ENCODE results near the gene ITGB5. TPM values are rescaled to one million over a fixed set of nuclear protein-coding genes. Genes with fewer than 3 reads are reported as not detected.

ITGB5 gene
- total RNA-seq, 1 experiment from 2014 or later, result 225 TPM

DNA sequence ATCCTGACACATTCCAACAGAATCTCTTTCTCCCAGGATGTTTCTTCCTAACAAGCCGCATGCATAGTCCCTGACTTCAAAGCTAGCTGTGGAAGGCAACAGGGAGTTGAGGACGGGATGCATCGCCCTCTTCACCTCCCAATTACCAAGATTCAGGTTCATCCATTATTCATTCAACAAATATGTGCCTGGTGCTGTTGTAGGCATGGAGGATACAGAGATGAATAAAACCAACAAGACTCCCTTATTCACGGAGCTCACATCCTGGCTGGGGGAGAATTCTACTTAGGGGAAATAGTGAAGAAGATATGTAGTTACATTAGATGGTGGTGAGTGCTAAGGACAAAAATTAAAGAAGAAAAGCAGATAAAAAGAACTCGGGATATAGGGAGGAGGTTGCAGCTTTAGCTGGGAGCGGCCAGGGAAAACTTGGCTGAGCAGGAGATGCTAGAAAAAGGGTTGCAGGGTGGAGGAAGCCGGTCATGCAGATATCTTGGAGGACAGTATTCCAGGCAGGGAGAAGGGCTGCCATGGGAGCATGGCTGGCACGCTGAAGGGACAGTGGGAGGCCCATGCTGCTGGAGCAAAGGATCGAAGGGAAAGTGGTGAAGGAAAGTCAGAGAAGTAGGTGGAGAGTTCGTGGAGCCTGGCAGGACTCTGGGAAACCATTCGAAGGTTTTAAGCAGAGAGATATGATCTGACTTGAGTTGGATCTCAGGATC is 5.0 kb downstream of the ITGB5 start:
- TF ChIP-seq, protein P1, sequence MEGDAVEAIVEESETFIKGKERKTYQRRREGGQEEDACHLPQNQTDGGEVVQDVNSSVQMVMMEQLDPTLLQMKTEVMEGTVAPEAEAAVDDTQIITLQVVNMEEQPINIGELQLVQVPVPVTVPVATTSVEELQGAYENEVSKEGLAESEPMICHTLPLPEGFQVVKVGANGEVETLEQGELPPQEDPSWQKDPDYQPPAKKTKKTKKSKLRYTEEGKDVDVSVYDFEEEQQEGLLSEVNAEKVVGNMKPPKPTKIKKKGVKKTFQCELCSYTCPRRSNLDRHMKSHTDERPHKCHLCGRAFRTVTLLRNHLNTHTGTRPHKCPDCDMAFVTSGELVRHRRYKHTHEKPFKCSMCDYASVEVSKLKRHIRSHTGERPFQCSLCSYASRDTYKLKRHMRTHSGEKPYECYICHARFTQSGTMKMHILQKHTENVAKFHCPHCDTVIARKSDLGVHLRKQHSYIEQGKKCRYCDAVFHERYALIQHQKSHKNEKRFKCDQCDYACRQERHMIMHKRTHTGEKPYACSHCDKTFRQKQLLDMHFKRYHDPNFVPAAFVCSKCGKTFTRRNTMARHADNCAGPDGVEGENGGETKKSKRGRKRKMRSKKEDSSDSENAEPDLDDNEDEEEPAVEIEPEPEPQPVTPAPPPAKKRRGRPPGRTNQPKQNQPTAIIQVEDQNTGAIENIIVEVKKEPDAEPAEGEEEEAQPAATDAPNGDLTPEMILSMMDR (IDR thresholded peaks at IDR 0.05; ENCODE audit: unreplicated experiment), result no peak
- H3K36me3 Mint-ChIP-seq (ENCODE audit: insufficient read depth, unreplicated experiment), result peaks cover 41% of the 10 kb centered on the region
- no peaks in the 10 kb centered on the region for H3K9me3 Mint-ChIP-seq (ENCODE audit: low read depth, unreplicated experiment)
- no TSS peak for BruUV-seq (replicated peaks)
- CTCF ChIA-PET, result no interaction called here
- no peak overlapping the region for H3K4me3 Mint-ChIP-seq (ENCODE audit: low read depth, unreplicated experiment)
- H3K27me3 Mint-ChIP-seq (ENCODE audit: unreplicated experiment), result no peaks in the 10 kb centered on the region
- intact Hi-C loops (cut with micrococcal nuclease; ENCODE audit: unreplicated experiment), result no loop called here
- peaks cover 60% of the 10 kb centered on the region for H3K4me1 Mint-ChIP-seq (ENCODE audit: low read depth, unreplicated experiment)
- no peak for DNase-seq
- no peak overlapping the region for H3K27ac Mint-ChIP-seq (ENCODE audit: unreplicated experiment)

DNA sequence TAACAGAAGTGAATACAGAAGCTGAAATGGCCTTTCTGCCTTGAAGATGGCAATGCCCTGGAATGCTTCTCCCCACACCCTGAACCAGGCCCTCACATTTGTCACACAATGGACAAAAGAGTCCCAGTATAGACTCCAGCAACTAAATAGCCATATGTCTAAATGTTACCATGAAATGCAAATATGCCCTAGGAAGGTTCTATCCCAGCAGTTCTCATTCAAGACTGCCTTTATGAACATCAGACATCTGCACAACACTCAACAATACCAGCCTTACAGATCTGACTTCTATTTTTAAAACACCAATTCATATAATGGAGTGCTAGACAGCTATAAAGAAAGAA is 7.9 kb downstream of the ITGB5 start:
- H3K4me3 Mint-ChIP-seq (ENCODE audit: low read depth, unreplicated experiment), result peak overlapping the region; percentile 29
- H3K4me1 Mint-ChIP-seq (ENCODE audit: low read depth, unreplicated experiment), result peaks cover 75% of the 10 kb centered on the region
- peaks cover 13% of the 10 kb centered on the region for H3K36me3 Mint-ChIP-seq (ENCODE audit: insufficient read depth, unreplicated experiment)
- CTCF ChIA-PET, result no interaction called here
- H3K27me3 Mint-ChIP-seq (ENCODE audit: unreplicated experiment), result no peaks in the 10 kb centered on the region
- peak overlapping the region; percentile 83 for H3K27ac Mint-ChIP-seq (ENCODE audit: unreplicated experiment)
- intact Hi-C loops (cut with micrococcal nuclease; ENCODE audit: unreplicated experiment), result loop anchor here (2.0 kb wide), 1 partner anchor 43 kb away; no protein-coding TSS in a partner anchor
- BruUV-seq (replicated peaks), result no TSS peak
- H3K9me3 Mint-ChIP-seq (ENCODE audit: low read depth, unreplicated experiment), result no peaks in the 10 kb centered on the region
- DNase-seq, result no peak
- TF ChIP-seq, protein P1 (IDR thresholded peaks at IDR 0.05; ENCODE audit: unreplicated experiment), result no peak

DNA sequence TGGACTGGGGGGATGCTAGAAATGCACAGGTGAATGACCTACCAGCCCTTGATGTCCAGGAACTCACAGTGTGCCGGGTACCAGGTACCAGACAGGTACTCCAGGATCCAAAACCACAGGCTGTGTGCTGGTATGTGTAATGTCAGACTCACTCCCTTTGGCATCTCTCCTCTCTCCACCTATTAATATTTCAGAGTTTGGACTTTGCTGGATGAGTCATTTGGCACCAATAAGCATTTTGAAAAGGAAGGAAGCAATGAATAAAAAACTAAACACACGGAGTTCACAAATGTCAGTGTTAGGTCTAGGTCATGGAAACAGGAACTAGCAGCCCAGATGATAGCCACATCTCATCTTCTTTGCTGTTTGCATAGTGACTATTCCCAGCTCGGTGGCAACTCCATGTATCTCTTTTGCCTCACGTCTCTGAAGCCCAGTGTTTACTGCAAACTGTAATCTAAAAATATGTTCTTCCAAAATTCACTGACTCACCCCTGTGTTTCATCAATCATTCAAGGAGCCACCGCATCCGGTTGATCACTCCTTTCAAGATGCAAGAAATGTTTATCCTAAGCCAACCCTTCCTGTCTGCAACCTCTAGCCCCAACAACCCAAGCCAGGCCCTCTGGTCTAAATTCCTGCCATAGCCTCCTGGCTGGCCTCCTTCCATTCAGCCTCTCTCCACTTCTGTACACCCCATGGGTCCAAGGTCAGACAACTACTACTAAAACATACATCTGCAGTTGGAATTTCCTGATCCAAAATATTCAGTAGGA is 8.4 kb downstream of the ITGB5 start:
- Mint-ChIP-seq H3K36me3 (ENCODE audit: insufficient read depth, unreplicated experiment) (peaks cover 10% of the 10 kb centered on the region), H3K4me3 (ENCODE audit: low read depth, unreplicated experiment) (peak overlapping the region; percentile 29), H3K9me3 (ENCODE audit: low read depth, unreplicated experiment) (no peaks in the 10 kb centered on the region), H3K27ac (ENCODE audit: unreplicated experiment) (peak overlapping the region; percentile 83), H3K27me3 (ENCODE audit: unreplicated experiment) (no peaks in the 10 kb centered on the region), H3K4me1 (ENCODE audit: low read depth, unreplicated experiment) (peaks cover 69% of the 10 kb centered on the region)
- TF ChIP-seq, protein P1 (IDR thresholded peaks at IDR 0.05; ENCODE audit: unreplicated experiment), result no peak
- BruUV-seq (replicated peaks), result no TSS peak
- CTCF ChIA-PET, result interaction anchor here (1.3 kb wide), 1 partner anchor 8 kb away, joined by 3 read pairs; the partner anchor contains the start of gene ITGB5
- DNase-seq, result peak; percentile 72
- intact Hi-C loops (cut with micrococcal nuclease; ENCODE audit: unreplicated experiment), result loop anchor here (1.0 to 2.0 kb wide), 2 partner anchors 18 to 42 kb away; no protein-coding TSS in a partner anchor

DNA sequence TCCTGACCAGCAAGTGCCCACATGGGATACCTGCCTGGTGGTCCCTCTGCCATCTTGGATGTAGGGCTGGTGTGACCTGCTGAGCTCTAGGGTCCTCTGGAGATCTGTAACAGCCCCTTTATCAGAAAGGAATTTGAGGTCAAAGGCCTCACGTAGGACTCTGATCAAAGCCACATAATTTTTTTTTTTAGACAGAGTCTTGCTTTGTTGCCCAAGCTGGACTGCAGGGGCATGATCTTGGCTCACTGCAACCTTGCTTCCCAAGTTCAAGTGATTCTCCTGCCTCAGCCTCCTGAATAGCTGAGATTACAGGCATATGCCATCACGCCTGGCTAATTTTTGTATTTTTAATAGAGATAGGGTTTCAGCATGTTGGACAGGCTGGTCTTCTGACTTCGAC is 9.5 kb downstream of the ITGB5 start:
- H3K4me1 Mint-ChIP-seq (ENCODE audit: low read depth, unreplicated experiment), result peaks cover 62% of the 10 kb centered on the region
- BruUV-seq (replicated peaks), result no TSS peak
- no peak for DNase-seq
- H3K27me3 Mint-ChIP-seq (ENCODE audit: unreplicated experiment), result no peaks in the 10 kb centered on the region
- TF ChIP-seq, protein P1 (IDR thresholded peaks at IDR 0.05; ENCODE audit: unreplicated experiment), result no peak
- CTCF ChIA-PET, result interaction anchor here (0.6 to 1.3 kb wide), 3 partner anchors 9 to 99 kb away, joined by 3 to 4 read pairs (median 3); partner anchors contain the start of gene ITGB5
- peaks cover 18% of the 10 kb centered on the region for H3K36me3 Mint-ChIP-seq (ENCODE audit: insufficient read depth, unreplicated experiment)
- no peak overlapping the region for H3K27ac Mint-ChIP-seq (ENCODE audit: unreplicated experiment)
- H3K9me3 Mint-ChIP-seq (ENCODE audit: low read depth, unreplicated experiment), result no peaks in the 10 kb centered on the region
- H3K4me3 Mint-ChIP-seq (ENCODE audit: low read depth, unreplicated experiment), result no peak overlapping the region
- intact Hi-C loops (cut with micrococcal nuclease; ENCODE audit: unreplicated experiment), result loop anchor here (1.0 to 2.0 kb wide), 2 partner anchors 17 to 41 kb away; no protein-coding TSS in a partner anchor

Data from Calu3 (cell line).